ENCODE data around the gene PCID2.
A peak's percentile ranks its signal among the peaks of the same experiment; 100 is the strongest.

Gene PCID2

DNA sequence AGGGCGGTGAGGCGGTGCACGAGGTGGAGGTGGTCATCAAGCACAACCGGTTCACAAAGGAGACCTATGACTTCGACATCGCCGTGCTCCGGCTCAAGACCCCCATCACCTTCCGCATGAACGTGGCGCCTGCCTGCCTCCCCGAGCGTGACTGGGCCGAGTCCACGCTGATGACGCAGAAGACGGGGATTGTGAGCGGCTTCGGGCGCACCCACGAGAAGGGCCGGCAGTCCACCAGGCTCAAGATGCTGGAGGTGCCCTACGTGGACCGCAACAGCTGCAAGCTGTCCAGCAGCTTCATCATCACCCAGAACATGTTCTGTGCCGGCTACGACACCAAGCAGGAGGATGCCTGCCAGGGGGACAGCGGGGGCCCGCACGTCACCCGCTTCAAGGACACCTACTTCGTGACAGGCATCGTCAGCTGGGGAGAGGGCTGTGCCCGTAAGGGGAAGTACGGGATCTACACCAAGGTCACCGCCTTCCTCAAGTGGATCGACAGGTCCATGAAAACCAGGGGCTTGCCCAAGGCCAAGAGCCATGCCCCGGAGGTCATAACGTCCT, 59.4 kb downstream of the PCID2 start:
- DNase-seq (ENCODE audit: low spot score), result peak; percentile 41

GRCh38 chr13:113148407-113148806, 60.1 kb downstream of the PCID2 start:
- DNase-seq (ENCODE audit: low spot score), result peak; percentile 37

DNA sequence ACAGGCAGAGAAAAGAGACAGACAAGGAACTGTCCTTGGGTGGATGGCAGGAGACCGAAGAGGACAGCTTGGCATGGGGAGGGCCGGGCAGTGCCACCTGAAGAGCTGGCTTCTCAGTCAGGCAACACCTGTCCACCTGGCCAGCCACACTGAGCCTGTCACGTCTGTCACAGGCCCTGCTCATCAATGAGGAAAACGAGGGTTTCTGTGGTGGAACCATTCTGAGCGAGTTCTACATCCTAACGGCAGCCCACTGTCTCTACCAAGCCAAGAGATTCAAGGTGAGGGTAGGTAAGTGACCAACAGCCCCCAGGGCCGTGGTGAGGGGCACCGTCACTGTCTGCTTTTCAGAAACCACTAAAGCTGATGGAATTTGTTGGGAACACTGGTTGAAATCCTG, 61.3 kb downstream of the PCID2 start:
- DNase-seq (ENCODE audit: low spot score), result no peak

GRCh38 chr13:113146750-113147149, 61.7 kb downstream of the PCID2 start:
- DNase-seq (ENCODE audit: low spot score), result peak; percentile 32

- DNase-seq (ENCODE audit: low spot score), result peak; percentile 24
Observed at GRCh38 chr13:113145911-113146598, 62.4 kb downstream of the PCID2 start.

- DNase-seq (ENCODE audit: low spot score), result peak; percentile 16
Observed at GRCh38 chr13:113145496-113145895, 63.0 kb downstream of the PCID2 start.

DNA sequence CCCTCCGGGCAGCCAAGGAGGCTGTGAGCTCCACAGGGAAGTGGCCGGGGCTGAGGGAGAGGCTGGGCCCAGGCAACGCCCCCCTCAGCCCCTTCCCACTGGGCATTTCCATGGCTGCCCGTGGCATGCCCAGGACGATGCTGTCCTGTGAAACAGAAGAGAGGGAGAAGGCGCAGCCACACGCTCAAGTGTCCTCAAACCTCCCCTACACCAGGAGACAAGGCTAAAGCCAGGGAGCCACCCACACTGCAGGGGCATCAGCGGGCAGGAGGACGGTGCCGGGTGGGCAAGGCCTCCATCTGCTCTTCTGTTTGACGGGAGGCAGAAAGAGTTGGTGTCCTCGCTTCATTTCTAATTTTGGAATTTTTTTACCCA, 64.2 kb downstream of the PCID2 start:
- no peak for DNase-seq (ENCODE audit: low spot score)

GRCh38 chr13:113143466-113144254, 64.8 kb downstream of the PCID2 start:
- DNase-seq (ENCODE audit: low spot score), result peak; percentile 43

- DNase-seq (ENCODE audit: low spot score), result peak; percentile 33
Observed at GRCh38 chr13:113142876-113143275, 65.6 kb downstream of the PCID2 start.

DNA sequence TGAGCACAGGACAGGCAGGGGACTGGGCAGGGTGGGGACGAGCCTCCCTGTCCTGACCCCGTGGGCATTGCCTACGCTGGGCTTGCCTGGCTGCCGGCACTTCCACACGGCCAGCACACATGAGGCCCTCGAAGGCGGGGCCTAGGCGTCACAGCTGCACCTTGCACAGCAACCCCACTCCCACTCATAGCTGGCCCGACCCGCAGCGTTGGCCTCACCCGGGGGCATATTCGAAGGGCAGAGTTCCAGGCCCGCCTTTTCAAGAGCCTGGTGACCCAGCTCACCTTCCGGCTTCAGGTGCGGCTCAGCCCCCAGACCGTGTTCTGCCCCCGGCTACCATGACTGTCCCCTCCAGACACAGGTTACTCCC, 66.9 kb downstream of the PCID2 start:
- DNase-seq (ENCODE audit: low spot score), result peak; percentile 41

- DNase-seq (ENCODE audit: low spot score), result peak; percentile 36
Observed at GRCh38 chr13:113140677-113141600, 67.5 kb downstream of the PCID2 start.

DNA sequence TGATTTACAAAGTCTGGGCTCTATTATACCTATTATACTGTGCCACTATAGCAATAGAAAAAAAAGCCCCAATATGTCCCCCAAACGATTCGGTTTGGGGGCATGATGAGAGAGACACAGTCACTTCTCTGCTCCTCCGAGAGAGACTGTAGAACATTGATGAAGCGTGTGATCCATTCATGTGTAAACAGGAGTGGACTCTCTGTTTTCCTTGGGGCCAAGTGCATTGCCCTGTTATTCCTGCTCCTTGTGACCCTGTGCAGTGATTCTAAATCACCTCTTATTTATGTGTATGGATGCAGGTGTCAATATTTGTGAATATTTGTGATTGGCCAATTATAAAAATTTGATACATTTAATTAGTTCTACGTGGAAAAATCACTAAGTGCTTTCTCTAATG, 68.9 kb downstream of the PCID2 start:
- peak; percentile 8 for DNase-seq (ENCODE audit: low spot score)

DNA sequence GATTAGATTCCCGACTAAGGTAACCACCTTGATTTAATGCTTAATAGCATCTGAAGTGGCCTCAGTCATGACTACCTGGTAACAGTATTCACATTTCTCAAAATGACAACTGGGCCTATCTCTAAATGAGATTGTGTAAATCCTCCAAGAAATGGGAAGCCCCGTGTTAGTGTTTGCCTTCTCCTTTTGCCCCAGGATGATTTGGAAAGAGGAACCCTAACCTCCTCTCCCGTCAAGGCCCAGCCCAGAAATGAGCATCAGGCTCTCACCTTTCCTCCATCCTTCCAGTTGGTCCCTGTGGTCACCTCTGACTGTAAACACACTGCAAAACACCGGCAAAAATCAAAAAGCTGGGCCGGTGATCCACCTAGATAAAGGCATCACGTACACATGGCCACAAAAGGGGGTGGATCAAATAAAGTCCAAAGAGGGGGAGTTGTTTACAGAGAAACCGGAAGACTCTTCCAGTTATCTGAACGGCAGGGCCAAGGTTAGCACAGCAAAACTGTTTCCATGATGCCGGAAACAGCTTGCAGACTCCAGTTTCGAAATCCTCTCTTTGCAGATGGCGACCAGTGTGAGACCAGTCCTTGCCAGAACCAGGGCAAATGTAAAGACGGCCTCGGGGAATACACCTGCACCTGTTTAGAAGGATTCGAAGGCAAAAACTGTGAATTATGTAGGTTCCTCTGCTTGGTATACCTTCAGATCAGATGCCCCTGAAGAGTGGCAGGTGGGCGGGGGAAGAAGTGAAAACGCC, 69.5 kb downstream of the PCID2 start:
- peak; percentile 30 for DNase-seq (ENCODE audit: low spot score)

GRCh38 chr13:113137691-113138298, 70.7 kb downstream of the PCID2 start:
- peak; percentile 33 for DNase-seq (ENCODE audit: low spot score)

DNA sequence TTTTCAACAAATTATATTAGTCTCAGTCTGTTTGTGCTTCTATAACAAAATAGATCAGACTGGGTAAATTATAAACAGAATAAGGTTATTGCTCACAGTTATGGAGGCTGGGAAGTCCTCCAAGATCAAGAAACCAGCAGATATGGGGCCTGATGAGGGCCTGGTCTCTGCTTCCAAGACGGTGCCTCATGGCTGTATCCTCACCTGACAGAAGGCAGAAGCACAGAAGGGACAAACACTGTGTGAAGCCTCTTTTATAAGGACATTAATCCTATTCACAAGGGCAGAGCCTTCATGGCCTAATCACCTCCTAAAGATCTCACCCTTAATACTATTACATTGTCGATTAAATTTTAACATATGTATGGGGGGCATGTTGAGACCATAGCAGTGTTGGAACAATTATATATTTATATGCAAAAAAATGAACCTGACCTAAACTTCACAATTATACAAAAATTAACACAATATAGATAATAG, 73.1 kb downstream of the PCID2 start:
- DNase-seq (ENCODE audit: low spot score), result no peak

DNA sequence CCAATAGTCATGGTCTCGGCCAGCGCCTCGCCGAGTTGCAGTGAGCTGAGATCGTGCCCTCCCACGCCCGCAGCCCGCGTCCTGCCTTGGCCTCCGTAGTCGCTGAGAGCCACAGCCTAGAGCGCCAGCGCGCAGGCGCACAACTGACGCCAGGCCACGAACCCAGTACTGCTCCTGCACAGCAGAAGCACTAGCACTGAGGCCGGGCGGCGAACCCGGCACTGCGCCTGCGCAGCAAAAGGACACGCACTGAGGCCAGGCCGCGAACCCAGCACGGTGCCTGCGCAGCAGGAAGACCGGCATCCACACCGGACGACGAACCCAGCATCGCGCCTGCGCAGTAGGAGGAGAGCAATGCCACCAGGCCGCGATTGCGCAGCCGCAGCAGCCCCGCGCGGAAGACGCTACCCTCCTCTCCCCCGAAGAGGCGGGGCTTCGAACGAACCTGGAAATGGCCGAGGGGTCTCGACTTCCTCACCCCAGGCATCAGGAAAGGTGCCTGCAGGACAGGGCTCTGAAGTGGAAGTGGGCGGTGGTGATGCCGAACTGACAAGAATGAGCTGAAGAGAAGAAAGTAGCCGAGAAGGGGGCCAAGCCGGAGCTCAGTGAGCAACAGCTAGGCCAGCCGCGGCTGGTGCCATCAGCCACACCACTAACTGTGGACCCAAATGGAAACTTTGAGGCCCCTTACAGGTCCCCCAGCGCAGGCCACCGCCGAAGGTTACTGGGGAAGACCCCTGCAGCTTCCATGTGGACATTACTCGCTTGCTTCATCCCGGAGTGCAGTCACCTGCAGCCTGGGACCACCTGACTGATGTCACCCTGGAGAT, 78.3 kb downstream of the PCID2 start:
- DNase-seq (ENCODE audit: low spot score), result peak; percentile 40

GRCh38 chr13:113129480-113129879, 79.0 kb downstream of the PCID2 start:
- DNase-seq (ENCODE audit: low spot score), result no peak

Measured in ecto neural progenitor cell (in vitro differentiated cells).